ENCODE results near the gene SH3TC1.

SH3TC1 gene

GRCh38 chr4:8267077-8267476, 68.0 kb downstream of the SH3TC1 start:
- no peak for DNase-seq

- DNase-seq, result no peak
Measured at GRCh38 chr4:8268211-8268610, 69.1 kb downstream of the SH3TC1 start.

GRCh38 chr4:8268901-8269534, 69.9 kb downstream of the SH3TC1 start:
- DNase-seq, result no peak

- DNase-seq, result no peak
Measured at GRCh38 chr4:8269535-8270417, 70.7 kb downstream of the SH3TC1 start, which contains the start of gene HTRA3. Gene HTRA3, plus strand, starts transcription at chr4:8269754. Its CDS starts 215 bp downstream, at chr4:8269969.

- DNase-seq, result no peak
Measured at GRCh38 chr4:8270418-8270771, 71.3 kb downstream of the SH3TC1 start.

- DNase-seq, result no peak
Measured at GRCh38 chr4:8270912-8271815, 72.1 kb downstream of the SH3TC1 start.

- DNase-seq, result no peak
Measured at GRCh38 chr4:8271821-8272220, 72.7 kb downstream of the SH3TC1 start.

GRCh38 chr4:8272472-8273428, 73.7 kb downstream of the SH3TC1 start:
- DNase-seq, result no peak

GRCh38 chr4:8273450-8273849, 74.4 kb downstream of the SH3TC1 start:
- no peak for DNase-seq

- DNase-seq, result no peak
Measured at GRCh38 chr4:8274066-8274652, 75.1 kb downstream of the SH3TC1 start.

- no peak for DNase-seq
Measured at GRCh38 chr4:8274765-8275547, 75.9 kb downstream of the SH3TC1 start.

- DNase-seq, result no peak
Measured at GRCh38 chr4:8275548-8275910, 76.4 kb downstream of the SH3TC1 start.

- DNase-seq, result no peak
Measured at GRCh38 chr4:8276358-8277240, 77.5 kb downstream of the SH3TC1 start.

GRCh38 chr4:8277356-8278008, 78.4 kb downstream of the SH3TC1 start:
- DNase-seq, result no peak

GRCh38 chr4:8278009-8278395, 78.9 kb downstream of the SH3TC1 start:
- DNase-seq, result no peak

- DNase-seq, result no peak
Measured at GRCh38 chr4:8278421-8279287, 79.6 kb downstream of the SH3TC1 start.

- no peak for DNase-seq
Measured at GRCh38 chr4:8279321-8280157, 80.4 kb downstream of the SH3TC1 start.
